CD4-positive, alpha-beta T cell treated with Interferon alpha-2 for 1 hour (primary cell): Measurements from ENCODE around the gene KIF20B.
A peak's percentile ranks its signal among the peaks of the same experiment; 100 is the strongest.
"Not testable (repeated sequence)": the region's sequence is repeated elsewhere in the genome, so short reads cannot be mapped to it uniquely, and the experiment has no call there.

Source experiments
- DNase-seq, 2 donors: peaks; one replicate each; pipeline ENCODE4 v3.0.0-alpha.2; 2020 to 2022

Gene KIF20B

GRCh38 chr10:89782470-89782869 is 81.1 kb downstream of the KIF20B start:
- DNase-seq = no peak

- no peak for DNase-seq
These were observed 82.0 kb downstream of the KIF20B start for GRCh38 chr10:89783406-89783805.

- no peak for DNase-seq
These were observed 83.7 kb downstream of the KIF20B start for GRCh38 chr10:89785095-89785494.

- no peak for DNase-seq
These were observed 87.9 kb downstream of the KIF20B start for GRCh38 chr10:89789188-89789877.

GRCh38 chr10:89792187-89792586 is 90.8 kb downstream of the KIF20B start:
- no peak for DNase-seq

- DNase-seq = peak; percentile 36 to 66
These were observed 92.4 kb downstream of the KIF20B start for GRCh38 chr10:89793649-89794254.

GRCh38 chr10:89795840-89796239 is 94.5 kb downstream of the KIF20B start:
- no peak for DNase-seq

- DNase-seq = no peak
These were observed 96.7 kb downstream of the KIF20B start for GRCh38 chr10:89798092-89798491.

- no peak for DNase-seq
These were observed 98.2 kb downstream of the KIF20B start for GRCh38 chr10:89799573-89799972.

- DNase-seq = no peak
These were observed 104.2 kb downstream of the KIF20B start for GRCh38 chr10:89805599-89806013.

GRCh38 chr10:89808842-89809241 is 107.5 kb downstream of the KIF20B start:
- no peak for DNase-seq

- no peak for DNase-seq
These were observed 108.4 kb downstream of the KIF20B start for GRCh38 chr10:89809766-89810165.

- no peak for DNase-seq
These were observed 109.6 kb downstream of the KIF20B start for GRCh38 chr10:89810908-89811525.

- no peak for DNase-seq
These were observed 112.2 kb downstream of the KIF20B start for GRCh38 chr10:89813546-89813945.

- no peak for DNase-seq
These were observed 112.9 kb downstream of the KIF20B start for GRCh38 chr10:89814278-89814677.

GRCh38 chr10:89815049-89815853 is 113.9 kb downstream of the KIF20B start:
- no peak for DNase-seq

- not testable (repeated sequence) for DNase-seq
These were observed 117.6 kb downstream of the KIF20B start for GRCh38 chr10:89819008-89819407.
